OCI-LY3 (cell line): ENCODE results near the gene ATP11B.

Experiments used
- CTCF ChIP-seq: fragments of 200-600, 300-600 bp; sonication (generic); IDR thresholded peaks from 2 replicates; pipeline ENCODE4 v1.5.1; 2014; ENCODE audit warnings: antibody characterized with exemption, low read length, low read depth
- EZH2phosphoT487 ChIP-seq: fragments of 200-600 bp; shearing (Covaris generic); IDR thresholded peaks from 2 replicates; pipeline ENCODE4 v1.6.1; 2018; ENCODE audit warnings: antibody characterized with exemption, mixed run types, low read depth

- TF ChIP-seq CTCF: no peak
- no peak for TF ChIP-seq EZH2phosphoT487
Measured at GRCh38 chr3:182879031-182879611, 85.8 kb downstream of the ATP11B start.
